ENCODE data around the gene GALNT3.

The GALNT3 gene

GRCh38 chr2:165790466-165790865, 3.6 kb downstream of the GALNT3 start:
- DNase-seq, result no peak
- TF ChIP-seq GATA1 (IDR thresholded peaks at IDR 0.05; ENCODE audit: low read depth, low read length) (no peak), POLR2A (IDR thresholded peaks at IDR 0.05; ENCODE audit: low read length) (no peak)

- no peak for DNase-seq
- TF ChIP-seq POLR2A (IDR thresholded peaks at IDR 0.05; ENCODE audit: low read length) (no peak), GATA1 (IDR thresholded peaks at IDR 0.05; ENCODE audit: low read depth, low read length) (no peak)
Observed at GRCh38 chr2:165787334-165787733, 6.7 kb downstream of the GALNT3 start.

GRCh38 chr2:165779706-165780105, 14.3 kb downstream of the GALNT3 start:
- no peak for DNase-seq
- no peak for TF ChIP-seq GATA1 (IDR thresholded peaks at IDR 0.05; ENCODE audit: low read depth, low read length)
- TF ChIP-seq POLR2A (IDR thresholded peaks at IDR 0.05; ENCODE audit: low read length), result no peak

- DNase-seq, result peak; percentile 3 to 23
- TF ChIP-seq GATA1 (IDR thresholded peaks at IDR 0.05; ENCODE audit: low read depth, low read length), result no peak
- TF ChIP-seq POLR2A (IDR thresholded peaks at IDR 0.05; ENCODE audit: low read length), result no peak
Observed at GRCh38 chr2:165778653-165779451, 15.2 kb downstream of the GALNT3 start.

DNA sequence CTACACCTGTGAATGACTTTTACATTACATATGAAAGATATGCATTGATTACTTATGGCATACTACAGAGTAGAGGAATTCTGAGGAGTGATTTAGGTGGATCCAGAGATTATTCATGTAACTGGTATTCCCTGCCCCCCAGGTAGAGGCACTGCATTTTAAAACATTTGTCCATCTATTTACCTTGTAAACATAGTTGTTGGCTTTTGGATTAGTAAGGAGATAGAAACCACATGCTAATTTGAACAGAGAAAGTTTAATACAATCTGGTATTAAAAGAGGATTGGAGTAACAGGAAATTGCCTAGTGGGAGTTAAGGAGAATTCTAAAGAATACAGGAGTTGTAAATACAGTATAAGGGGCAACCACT, 15.9 kb downstream of the GALNT3 start:
- no peak for TF ChIP-seq GATA1 (IDR thresholded peaks at IDR 0.05; ENCODE audit: low read depth, low read length)

GRCh38 chr2:165777522-165778186, 16.4 kb downstream of the GALNT3 start:
- TF ChIP-seq POLR2A (IDR thresholded peaks at IDR 0.05; ENCODE audit: low read length), result no peak
- DNase-seq, result no peak

More for the DNA sequence above, 15.9 kb downstream of the GALNT3 start:
- DNase-seq, result no peak

DNA sequence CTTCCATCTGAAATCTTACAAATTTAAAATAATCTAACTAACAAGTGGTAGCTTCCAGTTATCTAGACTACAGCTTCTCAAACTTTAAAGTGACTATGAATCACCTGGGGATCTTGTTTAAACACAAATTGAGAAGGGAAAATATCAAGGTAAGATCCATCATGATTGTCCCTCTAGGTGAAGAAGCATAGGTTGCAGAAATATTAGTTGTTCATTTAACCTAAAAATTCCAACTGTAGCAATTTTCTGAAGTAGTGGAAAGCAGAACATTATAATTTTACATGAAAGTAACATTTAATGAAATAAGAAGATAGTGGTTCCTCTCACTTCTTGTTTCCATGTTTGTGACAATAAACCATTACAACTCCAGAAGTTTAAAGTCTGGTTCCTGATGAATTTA, 17.3 kb downstream of the GALNT3 start:
- no peak for DNase-seq
- TF ChIP-seq POLR2A (IDR thresholded peaks at IDR 0.05; ENCODE audit: low read length) (no peak), GATA1 (IDR thresholded peaks at IDR 0.05; ENCODE audit: low read depth, low read length) (no peak)

- no peak for DNase-seq
- TF ChIP-seq GATA1 (IDR thresholded peaks at IDR 0.05; ENCODE audit: low read depth, low read length) (no peak), POLR2A (IDR thresholded peaks at IDR 0.05; ENCODE audit: low read length) (no peak)
Observed at GRCh38 chr2:165776013-165776412, 18.0 kb downstream of the GALNT3 start.

DNA sequence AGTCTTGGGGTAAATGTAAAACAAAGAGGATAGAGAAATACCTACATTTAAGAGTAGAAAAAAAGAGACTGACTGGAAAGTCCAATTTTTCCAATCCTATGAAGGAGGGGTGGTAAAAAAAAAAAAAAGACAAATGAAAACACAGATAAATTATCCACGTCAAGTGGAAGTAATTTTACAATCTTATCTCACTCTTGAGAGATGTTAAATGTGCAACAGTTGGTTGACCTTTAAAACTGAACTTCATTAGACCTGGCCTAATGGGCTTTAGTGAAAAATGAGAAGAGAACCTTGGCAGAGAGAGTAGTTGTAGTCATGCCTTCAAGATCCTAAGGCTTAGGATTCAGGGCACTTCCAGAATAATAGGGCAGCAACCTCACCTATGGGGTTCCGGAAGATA, 20.4 kb downstream of the GALNT3 start:
- TF ChIP-seq GATA1 (IDR thresholded peaks at IDR 0.05; ENCODE audit: low read depth, low read length) (no peak), POLR2A (IDR thresholded peaks at IDR 0.05; ENCODE audit: low read length) (no peak)

GRCh38 chr2:165772183-165772582, 21.9 kb downstream of the GALNT3 start:
- TF ChIP-seq POLR2A (IDR thresholded peaks at IDR 0.05; ENCODE audit: low read length) (no peak), GATA1 (IDR thresholded peaks at IDR 0.05; ENCODE audit: low read depth, low read length) (no peak)
- no peak for DNase-seq

More for the DNA sequence above, 20.4 kb downstream of the GALNT3 start:
- DNase-seq, result no peak

DNA sequence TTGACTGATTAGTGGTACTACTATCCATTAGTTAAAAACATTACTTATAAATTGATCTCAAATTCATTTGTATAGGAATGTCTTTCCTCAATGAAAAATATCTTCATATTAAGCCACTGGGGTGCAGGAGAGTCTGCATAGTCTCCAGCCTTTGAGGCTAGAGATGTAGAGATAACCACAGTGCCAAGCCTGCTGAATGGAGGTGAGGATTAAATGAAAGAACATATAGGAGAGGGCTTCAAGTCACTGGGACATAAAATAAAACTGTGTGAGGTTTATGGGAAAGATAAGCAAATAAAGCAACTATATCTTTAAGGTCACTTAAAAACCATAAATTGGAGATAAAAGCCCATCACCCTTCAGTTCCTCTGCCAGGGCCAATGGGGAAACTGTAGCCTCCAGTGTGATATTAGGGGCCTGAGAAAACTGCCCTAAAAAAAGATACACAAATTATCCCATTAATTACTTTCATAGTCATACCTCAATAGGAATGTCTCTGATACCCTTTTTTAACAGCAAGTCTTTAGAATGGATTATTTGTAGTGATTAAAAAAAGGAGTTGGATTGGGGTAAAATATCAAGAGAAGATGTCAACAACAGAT, 27.6 kb downstream of the GALNT3 start:
- no peak for TF ChIP-seq GATA1 (IDR thresholded peaks at IDR 0.05; ENCODE audit: low read depth, low read length)
- TF ChIP-seq POLR2A (IDR thresholded peaks at IDR 0.05; ENCODE audit: low read length), result no peak
- no peak for DNase-seq

DNA sequence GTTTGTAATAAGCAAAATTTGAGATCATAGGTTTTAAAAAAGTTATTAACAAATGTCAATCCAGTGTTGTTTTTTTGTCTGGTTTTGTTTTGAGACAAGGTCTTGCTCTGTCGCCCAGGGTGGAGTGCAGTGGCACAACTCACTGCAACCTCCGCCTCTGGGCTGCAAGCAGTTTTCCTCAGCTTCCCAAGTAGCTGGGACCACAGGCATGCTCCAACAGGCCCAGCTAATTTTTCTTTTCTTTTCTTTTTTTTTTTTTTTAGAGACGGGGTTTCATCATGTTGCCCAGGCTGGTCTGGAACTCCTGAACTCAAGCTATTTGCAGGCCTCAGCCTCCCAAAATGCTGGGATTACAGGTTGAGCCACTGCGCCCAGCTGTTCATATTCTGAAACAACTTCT, 31.3 kb downstream of the GALNT3 start:
- DNase-seq, result no peak
- TF ChIP-seq POLR2A (IDR thresholded peaks at IDR 0.05; ENCODE audit: low read length) (no peak), GATA1 (IDR thresholded peaks at IDR 0.05; ENCODE audit: low read depth, low read length) (no peak)

- TF ChIP-seq GATA1 (IDR thresholded peaks at IDR 0.05; ENCODE audit: low read depth, low read length), result no peak
- no peak for TF ChIP-seq POLR2A (IDR thresholded peaks at IDR 0.05; ENCODE audit: low read length)
- DNase-seq, result no peak
Observed at GRCh38 chr2:165757906-165758675, 36.0 kb downstream of the GALNT3 start.

DNA sequence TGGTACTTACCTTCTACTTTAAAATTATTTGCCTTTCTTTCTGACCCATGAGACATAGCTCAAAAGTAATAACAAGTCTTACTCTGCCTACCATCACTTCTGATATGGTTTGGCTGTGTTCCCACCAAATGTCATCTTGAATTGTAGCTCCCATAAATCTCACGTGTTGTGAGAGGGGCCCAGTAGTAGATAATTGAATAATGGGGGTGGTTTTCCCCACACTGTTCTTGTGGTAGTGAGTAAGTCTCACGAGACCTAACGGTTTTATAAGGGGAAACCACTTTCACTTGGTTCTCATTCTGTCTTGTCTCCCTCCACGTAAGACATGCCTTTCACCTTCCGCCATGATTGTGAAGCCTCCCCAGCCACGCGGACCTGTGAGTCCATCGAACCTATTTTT, 47.5 kb downstream of the GALNT3 start:
- TF ChIP-seq POLR2A (IDR thresholded peaks at IDR 0.05; ENCODE audit: low read length) (no peak), GATA1 (IDR thresholded peaks at IDR 0.05; ENCODE audit: low read depth, low read length) (no peak)
- no peak for DNase-seq

All from erythroblast (primary cell).